Astrocyte (in vitro differentiated cells and primary cell): ENCODE measurements around the gene TMEM271. TPM values are rescaled to one million over a fixed set of nuclear protein-coding genes. Genes with fewer than 3 reads are reported as not detected.
"Not testable (repeated sequence)": the region's sequence is repeated elsewhere in the genome, so short reads cannot be mapped to it uniquely, and the experiment has no call there.

Experiments used
- DNase-seq: peaks from one replicate; pipeline ENCODE4 v3.0.0-alpha.2; 2010; ENCODE audit warnings: low read depth
- FAIRE-seq: peaks from 2 replicates; lab custom pipeline; 2011; peaks lifted over from hg19 to GRCh38; lab: Jason Lieb, UNC
- H2AFZ ChIP-seq: 2 replicates; pipeline ENCODE4 v1.6.0; 2012; ENCODE audit warnings: low read depth, low read length, inconsistent platforms
- H3K27ac ChIP-seq: 2 replicates; pipeline ENCODE4 v1.5.1; 2011; ENCODE audit warnings: low read depth, low read length, inconsistent platforms
- H3K27me3 ChIP-seq: 2 replicates; pipeline ENCODE4 v1.6.0; 2011; ENCODE audit warnings: low read length, inconsistent platforms; ENCODE audit not compliant: insufficient read depth
- H3K36me3 ChIP-seq: 2 replicates; pipeline ENCODE4 v1.5.1; 2011; ENCODE audit warnings: low read length, inconsistent platforms; ENCODE audit not compliant: insufficient read depth
- H3K4me1 ChIP-seq: 2 replicates; pipeline ENCODE4 v1.5.1; 2011; ENCODE audit warnings: low read length, inconsistent platforms; ENCODE audit not compliant: insufficient read depth
- H3K4me2 ChIP-seq: 2 replicates; pipeline ENCODE4 v1.6.0; 2012; ENCODE audit warnings: low read length, inconsistent platforms
- H3K4me3 ChIP-seq: 2 replicates; pipeline ENCODE4 v1.5.1; 2011; ENCODE audit warnings: low read depth, mild to moderate bottlenecking, low read length, inconsistent platforms; ENCODE audit not compliant: insufficient read depth
- H3K79me2 ChIP-seq: 2 replicates; pipeline ENCODE4 v1.6.0; 2012; ENCODE audit warnings: mild to moderate bottlenecking, low read length, inconsistent platforms; ENCODE audit not compliant: insufficient read depth
- H3K9ac ChIP-seq: 2 replicates; pipeline ENCODE4 v1.6.0; 2012; ENCODE audit warnings: mild to moderate bottlenecking, low read length, inconsistent platforms
- H3K9me3 ChIP-seq: 2 replicates; pipeline ENCODE4 v1.5.1; 2012; ENCODE audit warnings: low read depth, mild to moderate bottlenecking, low read length, inconsistent platforms; ENCODE audit not compliant: insufficient read depth
- H4K20me1 ChIP-seq: 2 replicates; pipeline ENCODE4 v1.6.0; 2012; ENCODE audit warnings: low read length, inconsistent platforms; ENCODE audit not compliant: insufficient read depth
- H3K27ac Mint-ChIP-seq: one replicate; pipeline ENCODE4 v1.8.0; 2021; ENCODE audit warnings: mild to moderate bottlenecking, mixed read lengths; ENCODE audit not compliant: unreplicated experiment
- H3K27me3 Mint-ChIP-seq: one replicate; pipeline ENCODE4 v1.8.0; 2021; ENCODE audit warnings: low read depth, mixed read lengths; ENCODE audit not compliant: unreplicated experiment
- H3K36me3 Mint-ChIP-seq: one replicate; pipeline ENCODE4 v1.8.0; 2021; ENCODE audit warnings: low read depth, mixed read lengths; ENCODE audit not compliant: unreplicated experiment
- H3K4me1 Mint-ChIP-seq: one replicate; pipeline ENCODE4 v1.8.0; 2021; ENCODE audit warnings: low read depth, mixed read lengths; ENCODE audit not compliant: unreplicated experiment
- H3K4me3 Mint-ChIP-seq: one replicate; pipeline ENCODE4 v1.8.0; 2021; ENCODE audit warnings: mild to moderate bottlenecking, moderate library complexity, mixed read lengths; ENCODE audit not compliant: unreplicated experiment
- H3K9me3 Mint-ChIP-seq: one replicate; pipeline ENCODE4 v1.8.0; 2021; ENCODE audit warnings: mild to moderate bottlenecking, mixed read lengths; ENCODE audit not compliant: unreplicated experiment
- CTCF ChIP-seq: IDR thresholded peaks from 2 replicates; pipeline ENCODE4 v1.5.1; 2011; ENCODE audit warnings: low read depth, mild to moderate bottlenecking, inconsistent platforms, low read length, moderate library complexity; ENCODE audit not compliant: insufficient read depth
- EZH2 ChIP-seq: IDR thresholded peaks from 2 replicates; pipeline ENCODE4 v1.6.1; 2012; ENCODE audit warnings: mild to moderate bottlenecking, low read length, inconsistent platforms; ENCODE audit not compliant: insufficient read depth
- total RNA-seq: library from RNA; stranded (reverse); gene quantifications from 2 replicates; pipeline ENCODE4 v1.2.1, GENCODE V29; 2021

Gene TMEM271
- total RNA-seq, 1 donor from 2014 or later: 4.4 TPM

- Histone ChIP-seq H4K20me1 (no peaks in the 10 kb centered on the region), H3K4me1 (no peaks in the 10 kb centered on the region), H3K27me3 (no peaks in the 10 kb centered on the region), H2AFZ (no peak overlapping the region), H3K4me2 (no peak overlapping the region), H3K36me3 (no peaks in the 10 kb centered on the region), H3K27ac (no peak overlapping the region), H3K9ac (no peak overlapping the region), H3K9me3 (no peaks in the 10 kb centered on the region), H3K79me2 (no peaks in the 10 kb centered on the region), H3K4me3 (no peak overlapping the region)
- FAIRE-seq: no peak
- Mint-ChIP-seq H3K27me3 (peaks cover 49% of the 10 kb centered on the region), H3K4me1 (no peaks in the 10 kb centered on the region), H3K4me3 (no peak overlapping the region), H3K27ac (peak overlapping the region; percentile 53), H3K36me3 (peaks cover 2% of the 10 kb centered on the region), H3K9me3 (peaks cover 16% of the 10 kb centered on the region)
- DNase-seq: no peak
- TF ChIP-seq CTCF: no peak
- TF ChIP-seq EZH2: no peak
These were observed 9.4 kb downstream of the TMEM271 start for GRCh38 chr4:566508-567295.

- no peaks in the 10 kb centered on the region for H3K79me2 ChIP-seq
- Mint-ChIP-seq H3K27ac (no peak overlapping the region), H3K36me3 (no peaks in the 10 kb centered on the region), H3K4me1 (no peaks in the 10 kb centered on the region), H3K9me3 (peaks cover 16% of the 10 kb centered on the region), H3K27me3 (peaks cover 46% of the 10 kb centered on the region), H3K4me3 (no peak overlapping the region)
- H4K20me1 ChIP-seq: no peaks in the 10 kb centered on the region
- no peak overlapping the region for H3K27ac ChIP-seq
- FAIRE-seq: no peak
- no peak for TF ChIP-seq EZH2
- TF ChIP-seq CTCF: no peak
- no peak overlapping the region for H3K9ac ChIP-seq
- no peaks in the 10 kb centered on the region for H3K4me1 ChIP-seq
- no peak overlapping the region for H3K4me3 ChIP-seq
- no peaks in the 10 kb centered on the region for H3K9me3 ChIP-seq
- no peaks in the 10 kb centered on the region for H3K27me3 ChIP-seq
- no peak for DNase-seq
- no peak overlapping the region for H2AFZ ChIP-seq
- H3K36me3 ChIP-seq: no peaks in the 10 kb centered on the region
- H3K4me2 ChIP-seq: no peak overlapping the region
These were observed 10.1 kb downstream of the TMEM271 start for GRCh38 chr4:566035-566434.

GRCh38 chr4:565614-566013 lies 10.5 kb downstream of the TMEM271 start:
- not testable (repeated sequence) for H3K9ac ChIP-seq, H3K36me3 ChIP-seq, H3K4me3 ChIP-seq, H3K36me3 Mint-ChIP-seq, H3K4me1 Mint-ChIP-seq, H3K4me1 ChIP-seq, H4K20me1 ChIP-seq, H3K4me3 Mint-ChIP-seq, FAIRE-seq, H3K9me3 ChIP-seq, H3K79me2 ChIP-seq, H3K27ac ChIP-seq, H3K4me2 ChIP-seq, H2AFZ ChIP-seq, H3K27ac Mint-ChIP-seq, H3K27me3 ChIP-seq, DNase-seq
- Mint-ChIP-seq H3K9me3 (peaks cover 16% of the 10 kb centered on the region), H3K27me3 (peaks cover 45% of the 10 kb centered on the region)

DNA sequence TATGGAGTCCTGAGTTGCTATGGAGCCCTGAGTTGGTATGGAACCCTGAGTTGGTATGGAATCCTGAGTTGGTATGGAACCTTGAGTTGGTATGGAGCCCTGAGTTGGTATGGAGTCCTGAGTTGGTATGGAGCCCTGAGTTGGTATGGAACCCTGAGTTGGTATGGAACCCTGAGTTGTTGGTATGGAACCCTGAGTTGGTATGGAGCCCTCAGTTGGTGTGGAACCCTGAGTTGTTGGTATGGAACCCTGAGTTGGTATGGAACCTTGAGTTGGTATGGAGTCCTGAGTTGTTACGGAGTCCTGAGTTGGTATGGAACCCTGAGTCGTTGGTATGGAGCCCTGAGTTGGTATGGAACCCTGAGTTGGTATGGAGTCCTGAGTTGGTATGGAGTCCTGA lies 13.6 kb downstream of the TMEM271 start:
- not testable (repeated sequence) for H3K4me3 Mint-ChIP-seq, H3K4me1 Mint-ChIP-seq, DNase-seq, H3K27ac ChIP-seq, H3K79me2 ChIP-seq, H3K27me3 ChIP-seq, H3K9me3 ChIP-seq, H3K36me3 Mint-ChIP-seq, H3K4me1 ChIP-seq, H3K4me3 ChIP-seq, H3K36me3 ChIP-seq, H4K20me1 ChIP-seq, H3K27ac Mint-ChIP-seq, H3K4me2 ChIP-seq, FAIRE-seq, H3K9ac ChIP-seq, H2AFZ ChIP-seq
- Mint-ChIP-seq H3K27me3 (peaks cover 44% of the 10 kb centered on the region), H3K9me3 (peaks cover 16% of the 10 kb centered on the region)
